Testis (tissue), 3 donors: ENCODE measurements around the gene ZNF160. TPM values are rescaled to one million over a fixed set of nuclear protein-coding genes. Genes with fewer than 3 reads are reported as not detected.

Source experiments
- DNase-seq: peaks from one replicate; pipeline ENCODE4 v3.0.0-alpha.2; 2019
- H3K27ac ChIP-seq, 2 donors: fragments of 200-600 bp; sonication (generic); one replicate each; pipeline ENCODE4 v1.5.1; 2019
- H3K27me3 ChIP-seq: fragments of 200-600 bp; sonication (generic); one replicate; pipeline ENCODE4 v1.5.1; 2019
- H3K36me3 ChIP-seq: fragments of 200-600 bp; sonication (generic); one replicate; pipeline ENCODE4 v1.5.1; 2017; ENCODE audit warnings: low read depth; ENCODE audit errors: missing control alignments
- H3K4me1 ChIP-seq: fragments of 200-600 bp; sonication (generic); one replicate; pipeline ENCODE4 v1.5.1; 2019
- H3K4me3 ChIP-seq, 2 donors: fragments of 200-600 bp; sonication (generic); one replicate each; pipeline ENCODE4 v1.5.1; 2017 to 2019
- H3K9me3 ChIP-seq: fragments of 200-600 bp; sonication (generic); one replicate; pipeline ENCODE4 v1.5.1; 2017
- CTCF ChIP-seq, 3 experiments: fragments of 450-650 bp in 2 of 3; fragments of 200-600 bp in 1 of 3; sonication (generic) in 1 of 3; IDR thresholded peaks; one replicate each; pipeline ENCODE4 v1.5.1; 2016 to 2019; ENCODE audit warnings: antibody characterized with exemption in 3 of 3, mild to moderate bottlenecking in 2 of 3, moderate library complexity in 1 of 3
- POLR2A ChIP-seq: fragments of 450-650 bp; IDR thresholded peaks from one replicate; pipeline ENCODE4 v1.6.1; 2017; ENCODE audit warnings: antibody characterized with exemption, mild to moderate bottlenecking, moderate library complexity
- whole genome bisulfite sequencing, 2 donors: methylation state at CpG; one replicate each; pipeline ENCODE4 v1.1.5; 2018; 5-methylcytosine and 5-hydroxymethylcytosine counted together
- intact Hi-C: fragments of 100-400 bp; cut with DNase I; formaldehyde crosslinking; loops from one replicate; pipeline ENCODE4 v1.15.1; 2023; ENCODE audit warnings: low total_unique reads
- polyA plus RNA-seq: library from polyadenylated mRNA; stranded (reverse); fragments of 350-450 nt; fragmentation: Illumina TruSeq; extraction: RNeasy Lipid Tissue Mini Kit (QIAGEN cat#74804); gene quantifications from one replicate; pipeline ENCODE4 v1.2.3, GENCODE V29; 2014; ENCODE audit warnings: low read depth, low replicate concordance; ENCODE audit not compliant: insufficient read depth
- total RNA-seq, 2 donors: library from RNA; depleted of rRNA; stranded (reverse); fragments of >200 nt; gene quantifications; one replicate each; pipeline ENCODE4 v1.2.3, GENCODE V29; 2016

ZNF160 gene
- total and polyA plus RNA-seq, 3 donors from 2014 or later = 30.1 to 113 (median 113) TPM

GRCh38 chr19:53123400-53123799 lies 20.2 kb upstream of the ZNF160 start:
- H3K4me1 ChIP-seq = peaks cover 7% of the 10 kb centered on the region
- H3K4me3 ChIP-seq = no peak overlapping the region
- H3K9me3 ChIP-seq = no peaks in the 10 kb centered on the region
- intact Hi-C loops = no loop called here
- TF ChIP-seq CTCF (IDR thresholded peaks at IDR 0.05) (no peak), POLR2A (no peak)
- H3K27ac ChIP-seq = peak overlapping the region in 1 of 2 donors; percentile 41
- H3K27me3 ChIP-seq = no peaks in the 10 kb centered on the region
- 46 to 65% methylated on average over 7 of the region's 7 CpGs for WGBS, 2 donors
- DNase-seq = peak; percentile 74
- no peaks in the 10 kb centered on the region for H3K36me3 ChIP-seq

- Histone ChIP-seq H3K27ac (no peak overlapping the region), H3K4me1 (no peaks in the 10 kb centered on the region), H3K4me3 (no peak overlapping the region), H3K9me3 (no peaks in the 10 kb centered on the region), H3K27me3 (no peaks in the 10 kb centered on the region), H3K36me3 (no peaks in the 10 kb centered on the region)
- intact Hi-C loops = no loop called here
- 91 to 100% methylated on average over 2 of the region's 2 CpGs for WGBS, 2 donors
- no peak for DNase-seq
- TF ChIP-seq CTCF (IDR thresholded peaks at IDR 0.05) (no peak), POLR2A (no peak)
Measured at GRCh38 chr19:53112286-53112685, 9.1 kb upstream of the ZNF160 start.

GRCh38 chr19:53109527-53109926 lies 6.3 kb upstream of the ZNF160 start:
- no peaks in the 10 kb centered on the region for H3K36me3 ChIP-seq
- no peak for DNase-seq
- H3K27ac ChIP-seq = no peak overlapping the region
- no peaks in the 10 kb centered on the region for H3K9me3 ChIP-seq
- H3K4me1 ChIP-seq = no peaks in the 10 kb centered on the region
- no peak overlapping the region for H3K4me3 ChIP-seq
- no peaks in the 10 kb centered on the region for H3K27me3 ChIP-seq
- intact Hi-C loops = no loop called here
- 88 to 91% methylated on average over 5 of the region's 5 CpGs for WGBS, 2 donors
- TF ChIP-seq POLR2A (no peak), CTCF (IDR thresholded peaks at IDR 0.05) (no peak)

- intact Hi-C loops = no loop called here
- no peak for DNase-seq
Measured at GRCh38 chr19:53102756-53103233, 427 bp downstream of the ZNF160 start.

More at GRCh38 chr19:53102756-53103233, 427 bp downstream of the ZNF160 start:
- TF ChIP-seq POLR2A = no peak
- no peak for TF ChIP-seq CTCF (IDR thresholded peaks at IDR 0.05)
- no peaks in the 10 kb centered on the region for H3K27me3 ChIP-seq
- peaks cover 13% of the 10 kb centered on the region for H3K4me1 ChIP-seq
- 0% methylated on average over 33 of the region's 33 CpGs for WGBS, 2 donors
- H3K9me3 ChIP-seq = no peaks in the 10 kb centered on the region
- H3K27ac ChIP-seq = peak overlapping the region; percentile 79 to 85
- H3K4me3 ChIP-seq = peak overlapping the region; percentile 76 to 94
- no peaks in the 10 kb centered on the region for H3K36me3 ChIP-seq
